Lower lobe of right lung (tissue), 2 donors: ENCODE results near the gene RAB8B. TPM values are rescaled to one million over a fixed set of nuclear protein-coding genes. Genes with fewer than 3 reads are reported as not detected.

ENCODE experiments used
- ATAC-seq, 2 donors: fragments of 200-7000 bp; cut with Tn5 transposase; one replicate each; pipeline ENCODE4 v1.9.1; 2020 to 2022; ENCODE audit warnings: mild to moderate bottlenecking in 2 of 2, moderate library complexity in 2 of 2
- DNase-seq: peaks from one replicate; pipeline ENCODE4 v3.0.0-alpha.2; 2020
- H3K27ac ChIP-seq: fragments of 200-600 bp; one replicate; pipeline ENCODE4 v1.8.0; 2022
- H3K27me3 ChIP-seq: fragments of 200-600 bp; one replicate; pipeline ENCODE4 v1.8.0; 2022; ENCODE audit warnings: low read depth
- H3K36me3 ChIP-seq: fragments of 200-600 bp; one replicate; pipeline ENCODE4 v1.8.0; 2022; ENCODE audit warnings: mild to moderate bottlenecking
- H3K4me1 ChIP-seq: fragments of 200-600 bp; one replicate; pipeline ENCODE4 v1.8.0; 2022
- H3K4me3 ChIP-seq: fragments of 200-600 bp; one replicate; pipeline ENCODE4 v1.8.0; 2022; ENCODE audit warnings: mild to moderate bottlenecking
- H3K9me3 ChIP-seq: fragments of 200-600 bp; one replicate; pipeline ENCODE4 v1.8.0; 2022
- intact Hi-C: fragments of 100-400 bp; cut with DNase I; formaldehyde crosslinking; loops from one replicate; pipeline ENCODE4 v1.11.0; 2022
- total RNA-seq: library from RNA; stranded (reverse); fragmentation: NEBNext Ultra II Directional; extraction: Animal tissue kit (Norgen Biotek cat#: 25700); gene quantifications from one replicate; pipeline ENCODE4 v1.2.1, GENCODE V29; 2021
- TF ChIP-seq, protein P1 (sequence below): fragments of 200-600 bp; IDR thresholded peaks from one replicate; pipeline ENCODE4 v1.8.0; 2022; ENCODE audit warnings: antibody characterized with exemption, mild to moderate bottlenecking
- donor health status: DM: no; HTN: yes; CAD: no; lungs with severe emphysema.

Gene RAB8B
- total RNA-seq, 1 donor from 2014 or later: 72.7 TPM

DNA sequence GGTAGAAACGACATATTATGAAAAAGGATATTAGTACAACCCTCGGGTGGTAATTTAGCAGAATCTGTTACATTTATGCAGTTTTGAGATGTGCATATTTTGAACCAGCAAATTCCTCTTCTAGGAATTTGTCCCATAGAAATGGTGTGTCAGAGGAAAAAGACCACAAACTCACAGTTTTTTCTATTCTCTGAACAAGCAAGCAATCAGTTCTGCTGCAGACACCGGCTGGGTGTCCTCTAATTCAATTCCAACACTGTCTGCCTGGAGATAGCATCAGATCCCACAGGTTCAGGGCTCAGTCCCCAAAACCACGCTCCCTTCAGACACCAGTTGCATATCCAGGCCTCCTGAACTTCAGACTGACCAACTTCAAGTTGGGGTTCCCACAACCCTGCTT, 124.4 kb downstream of the RAB8B start:
- TF ChIP-seq, protein P1, sequence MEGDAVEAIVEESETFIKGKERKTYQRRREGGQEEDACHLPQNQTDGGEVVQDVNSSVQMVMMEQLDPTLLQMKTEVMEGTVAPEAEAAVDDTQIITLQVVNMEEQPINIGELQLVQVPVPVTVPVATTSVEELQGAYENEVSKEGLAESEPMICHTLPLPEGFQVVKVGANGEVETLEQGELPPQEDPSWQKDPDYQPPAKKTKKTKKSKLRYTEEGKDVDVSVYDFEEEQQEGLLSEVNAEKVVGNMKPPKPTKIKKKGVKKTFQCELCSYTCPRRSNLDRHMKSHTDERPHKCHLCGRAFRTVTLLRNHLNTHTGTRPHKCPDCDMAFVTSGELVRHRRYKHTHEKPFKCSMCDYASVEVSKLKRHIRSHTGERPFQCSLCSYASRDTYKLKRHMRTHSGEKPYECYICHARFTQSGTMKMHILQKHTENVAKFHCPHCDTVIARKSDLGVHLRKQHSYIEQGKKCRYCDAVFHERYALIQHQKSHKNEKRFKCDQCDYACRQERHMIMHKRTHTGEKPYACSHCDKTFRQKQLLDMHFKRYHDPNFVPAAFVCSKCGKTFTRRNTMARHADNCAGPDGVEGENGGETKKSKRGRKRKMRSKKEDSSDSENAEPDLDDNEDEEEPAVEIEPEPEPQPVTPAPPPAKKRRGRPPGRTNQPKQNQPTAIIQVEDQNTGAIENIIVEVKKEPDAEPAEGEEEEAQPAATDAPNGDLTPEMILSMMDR: no peak
- ATAC-seq: no peak
- intact Hi-C loops: no loop called here

DNA sequence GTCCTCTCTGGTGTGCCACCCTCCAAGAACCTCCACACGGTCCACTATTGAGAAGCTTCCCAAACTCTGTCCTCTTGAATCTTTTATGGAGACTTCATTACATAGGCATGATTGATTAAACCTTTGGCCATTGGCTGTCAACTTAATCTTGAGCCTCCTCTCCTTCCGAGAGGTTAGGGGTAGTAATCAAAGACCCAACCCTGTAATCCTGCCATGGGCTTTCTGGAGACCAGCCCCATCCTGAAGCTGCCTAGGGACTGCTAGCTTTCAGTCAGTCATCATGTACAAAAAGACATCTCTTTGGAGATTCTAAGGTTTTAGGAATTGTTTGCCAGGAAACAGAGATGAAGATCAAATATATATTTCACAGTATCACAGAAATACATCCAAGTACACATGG, 125.0 kb downstream of the RAB8B start:
- Histone ChIP-seq H3K27ac (no peak overlapping the region), H3K36me3 (peaks cover 2% of the 10 kb centered on the region), H3K4me3 (no peak overlapping the region), H3K4me1 (no peaks in the 10 kb centered on the region), H3K9me3 (no peaks in the 10 kb centered on the region), H3K27me3 (no peaks in the 10 kb centered on the region)
- intact Hi-C loops: no loop called here
- ATAC-seq (no peak), DNase-seq (no peak)
- TF ChIP-seq, protein P1: no peak

More for the DNA sequence above, 124.4 kb downstream of the RAB8B start:
- peaks cover 3% of the 10 kb centered on the region for H3K36me3 ChIP-seq
- H3K27me3 ChIP-seq: no peaks in the 10 kb centered on the region
- H3K4me1 ChIP-seq: no peaks in the 10 kb centered on the region
- H3K27ac ChIP-seq: no peak overlapping the region
- no peaks in the 10 kb centered on the region for H3K9me3 ChIP-seq
- no peak overlapping the region for H3K4me3 ChIP-seq
- DNase-seq: no peak

Other genes starting within 250 kb of the RAB8B start
- 137 TPM for gene TPM1, start 146.9 kb upstream of the RAB8B start, total RNA-seq
- 34.7 TPM for gene LACTB, start 67.7 kb upstream of the RAB8B start, total RNA-seq
- gene RPS27L, start 32.1 kb upstream of the RAB8B start, total RNA-seq: 184 TPM
- gene APH1B, start 88.0 kb downstream of the RAB8B start, total RNA-seq: 31.0 TPM
- 4.9 TPM for gene CA12, start 192.2 kb downstream of the RAB8B start, total RNA-seq